HG03060 (cell line): Measurements from ENCODE around the gene GRWD1.

ENCODE experiments used
- ATAC-seq: cut with Tn5 transposase; IDR thresholded peaks from one replicate; pipeline ENCODE4 v1.9.1; 2021; ENCODE audit warnings: low read depth, moderate number of reproducible peaks; ENCODE audit not compliant: unreplicated experiment

GRWD1 gene

GRCh38 chr19:48421548-48421947, 24.2 kb upstream of the GRWD1 start:
- ATAC-seq, result no peak

GRCh38 chr19:48424694-48425219, 21.0 kb upstream of the GRWD1 start:
- ATAC-seq, result no peak

- no peak for ATAC-seq
Measured at GRCh38 chr19:48428670-48429069, 17.1 kb upstream of the GRWD1 start.

GRCh38 chr19:48433337-48433736, 12.4 kb upstream of the GRWD1 start:
- no peak for ATAC-seq

GRCh38 chr19:48436586-48436985, 9.2 kb upstream of the GRWD1 start:
- no peak for ATAC-seq

GRCh38 chr19:48441360-48442050, 4.3 kb upstream of the GRWD1 start:
- ATAC-seq, result no peak

- ATAC-seq, result no peak
Measured at GRCh38 chr19:48442116-48443035, 3.4 kb upstream of the GRWD1 start.

GRCh38 chr19:48443256-48443655, 2.5 kb upstream of the GRWD1 start:
- ATAC-seq, result no peak

- ATAC-seq, result no peak
Measured at GRCh38 chr19:48443731-48444128, 2.1 kb upstream of the GRWD1 start.

- ATAC-seq, result no peak
Measured at GRCh38 chr19:48444129-48444935, 1.5 kb upstream of the GRWD1 start.

GRCh38 chr19:48444936-48445200, 915 bp upstream of the GRWD1 start:
- no peak for ATAC-seq

- no peak for ATAC-seq
Measured at GRCh38 chr19:48445256-48445605, 552 bp upstream of the GRWD1 start.

- no peak for ATAC-seq
Measured at GRCh38 chr19:48446579-48446978, 796 bp downstream of the GRWD1 start.

GRCh38 chr19:48448563-48448962, 2.8 kb downstream of the GRWD1 start:
- no peak for ATAC-seq

GRCh38 chr19:48450441-48450840, 4.7 kb downstream of the GRWD1 start:
- ATAC-seq, result no peak

GRCh38 chr19:48450863-48451262, 5.1 kb downstream of the GRWD1 start:
- no peak for ATAC-seq

GRCh38 chr19:48451624-48452023, 5.8 kb downstream of the GRWD1 start:
- ATAC-seq, result no peak

GRCh38 chr19:48452289-48453190, 6.8 kb downstream of the GRWD1 start:
- no peak for ATAC-seq

- ATAC-seq, result no peak
Measured at GRCh38 chr19:48454150-48454730, 8.5 kb downstream of the GRWD1 start.
